Endothelial cell of umbilical vein (primary cell): ENCODE results near the gene C2orf69. TPM values are rescaled to one million over a fixed set of nuclear protein-coding genes. Genes with fewer than 3 reads are reported as not detected.

Experiments
- Bru-seq: library from RNA; stranded (reverse); fragments of 400-500 nt; gene quantifications from one replicate; lab custom pipeline; 2021; lab: Mats Ljungman, UMichigan
- BruChase-seq, 2 experiments: library from RNA; stranded (reverse); fragments of 400-500 nt; gene quantifications; one replicate each; lab custom pipeline; 2021; lab: Mats Ljungman, UMichigan
- BruUV-seq: library from RNA; stranded (reverse); fragments of 400-500 nt; replicated peaks from 2 replicates; lab custom pipeline; 2021; lab: Mats Ljungman, UMichigan
- CTCF ChIA-PET: fragments of 300-600, 350-600 bp; sonication (Branson Sonifier 250); formaldehyde crosslinking; loops from one replicate; lab custom pipeline; 2021; ENCODE audit warnings: antibody characterized with exemption, inconsistent platforms; lab: Charles Lee
- POLR2A ChIA-PET: fragments of 300-600, 350-600 bp; sonication (Branson Sonifier 250); formaldehyde crosslinking; loops from one replicate; lab custom pipeline; 2021; ENCODE audit warnings: antibody characterized with exemption, inconsistent platforms; lab: Charles Lee
- DNase-seq: peaks from one replicate; pipeline ENCODE4 v3.0.0-alpha.2; 2011; ENCODE audit warnings: low read depth, low spot score
- FAIRE-seq: peaks from 2 replicates; lab custom pipeline; 2011; peaks lifted over from hg19 to GRCh38; lab: Jason Lieb, UNC
- H2AFZ ChIP-seq: 2 replicates; pipeline ENCODE4 v1.6.0; 2012; ENCODE audit warnings: low read depth, low read length, control low read depth, inconsistent platforms
- H3K27ac ChIP-seq: 2 replicates; pipeline ENCODE4 v1.5.1; 2011; ENCODE audit warnings: low read depth, mild to moderate bottlenecking, control low read depth, low read length, moderate library complexity; ENCODE audit not compliant: insufficient read depth
- H3K27me3 ChIP-seq, 2 experiments: 2 replicates each; pipeline versions ENCODE4 v1.6.0 to v1.6.1; 2011; ENCODE audit warnings: low read length in 2 of 2, mixed read lengths in 1 of 2; ENCODE audit not compliant: control insufficient read depth in 2 of 2, insufficient read depth in 2 of 2
- H3K36me3 ChIP-seq, 2 experiments: 2 replicates in 1 of 2; 3 replicates in 1 of 2; pipeline ENCODE4 v1.5.1; 2011; ENCODE audit warnings: low read length in 2 of 2, mild to moderate bottlenecking in 1 of 2, moderate library complexity in 1 of 2; ENCODE audit not compliant: control insufficient read depth in 2 of 2, insufficient read depth in 2 of 2; ENCODE audit errors: extremely low read depth in 1 of 2
- H3K4me1 ChIP-seq: 3 replicates; pipeline ENCODE4 v1.5.1; 2011; ENCODE audit warnings: mild to moderate bottlenecking, low read length; ENCODE audit not compliant: control insufficient read depth, insufficient read depth; ENCODE audit errors: extremely low read depth
- H3K4me2 ChIP-seq: 2 replicates; pipeline ENCODE4 v1.6.1; 2011; ENCODE audit warnings: low read length, control low read depth, mixed read lengths; ENCODE audit not compliant: insufficient read depth
- H3K4me3 ChIP-seq, 3 experiments: fragments of 200-600 bp in 1 of 3; sonication (generic), shearing (Covaris generic) in 1 of 3; replicated peaks in 1 of 3; 2 replicates each; pipeline ENCODE4 v1.5.1; 2011 to 2016; ENCODE audit warnings: control low read depth in 3 of 3, low read length in 3 of 3, mild to moderate bottlenecking in 2 of 3, inconsistent platforms in 1 of 3, low read depth in 1 of 3, moderate library complexity in 1 of 3; ENCODE audit not compliant: insufficient read depth in 1 of 3
- H3K79me2 ChIP-seq: 2 replicates; pipeline ENCODE4 v1.6.0; 2012; ENCODE audit warnings: low read length, inconsistent platforms; ENCODE audit not compliant: control insufficient read depth, insufficient read depth
- H3K9ac ChIP-seq: replicated peaks from 2 replicates; pipeline ENCODE3; 2011; ENCODE audit warnings: low read length, control low read depth; ENCODE audit not compliant: insufficient read depth; ENCODE audit errors: extremely low read depth
- H3K9me1 ChIP-seq: replicated peaks from 3 replicates; pipeline ENCODE4 v1.6.0; 2011; ENCODE audit warnings: mild to moderate bottlenecking, low read length; ENCODE audit not compliant: control insufficient read depth, insufficient read depth; ENCODE audit errors: extremely low read depth
- H3K9me3 ChIP-seq: replicated peaks from 2 replicates; pipeline ENCODE4 v1.5.1; 2012; ENCODE audit warnings: low read length, inconsistent platforms; ENCODE audit not compliant: control insufficient read depth, insufficient read depth
- H4K20me1 ChIP-seq: replicated peaks from 2 replicates; pipeline ENCODE3; 2011; ENCODE audit warnings: mild to moderate bottlenecking, low read length; ENCODE audit not compliant: control insufficient read depth, insufficient read depth; ENCODE audit errors: extremely low read depth
- GATA2 ChIP-seq: IDR thresholded peaks from 2 replicates; pipeline ENCODE4 v1.7.0; 2011; ENCODE audit warnings: low read depth, mild to moderate bottlenecking, moderate library complexity, mixed read lengths, low read length; ENCODE audit not compliant: insufficient read length, insufficient read depth
- JUN ChIP-seq: IDR thresholded peaks from 2 replicates; pipeline ENCODE4 v1.6.1; 2011; ENCODE audit warnings: borderline replicate concordance, low read depth; ENCODE audit not compliant: insufficient read length, insufficient read depth
- POLR2A ChIP-seq: IDR thresholded peaks from 2 replicates; pipeline ENCODE4 v1.6.1; 2012; ENCODE audit warnings: low read depth, mild to moderate bottlenecking, control low read depth, low read length
- POLR2AphosphoS5 ChIP-seq: IDR thresholded peaks from 2 replicates; pipeline ENCODE4 v1.6.1; 2012; ENCODE audit warnings: low read depth, mild to moderate bottlenecking, control low read depth, low read length, moderate library complexity; ENCODE audit not compliant: insufficient read depth
- dilution Hi-C: fragments of 300-500 bp; cut with MboI; formaldehyde crosslinking; loops from one replicate; pipeline ENCODE4 v1.15.0; 2019; ENCODE audit warnings: low sequenced_read_pairs; ENCODE audit not compliant: extremely low pct_ligation_motif_present
- intact Hi-C: fragments of 100-400 bp; cut with micrococcal nuclease; formaldehyde crosslinking; loops from one replicate; pipeline ENCODE4 v1.10.0; 2022
- long read RNA-seq: library from polyadenylated mRNA; stranded (forward); transcript quantifications from one replicate; pipeline ENCODE4 v2.0.0, GENCODE V29; 2021
- polyA minus RNA-seq, 3 experiments: library from RNA; depleted of rRNA, polyadenylated mRNA; stranded (reverse); fragments of >200 nt; gene quantifications; 1 replicate in 1 of 3; 2 replicates in 2 of 3; pipeline ENCODE4 v1.2.3, GENCODE V29; 2011
- polyA plus RNA-seq, 4 experiments: library from polyadenylated mRNA; depleted of rRNA in 3 of 4; stranded (reverse) in 3 of 4; unstranded in 1 of 4; fragments of >200 nt; gene quantifications; 2 replicates each; pipeline versions ENCODE4 v1.2.1 to v1.2.3, GENCODE V29; 2011 to 2012; ENCODE audit warnings: missing spikeins in 1 of 4
- total RNA-seq: library from RNA; stranded (reverse); gene quantifications from 2 replicates; pipeline ENCODE4 v1.2.3, GENCODE V29; 2021
- TF ChIP-seq, protein P1 (sequence below): IDR thresholded peaks from 2 replicates; pipeline ENCODE4 v1.6.1; 2011; ENCODE audit not compliant: insufficient read depth, insufficient read length

C2orf69 gene, protein sequence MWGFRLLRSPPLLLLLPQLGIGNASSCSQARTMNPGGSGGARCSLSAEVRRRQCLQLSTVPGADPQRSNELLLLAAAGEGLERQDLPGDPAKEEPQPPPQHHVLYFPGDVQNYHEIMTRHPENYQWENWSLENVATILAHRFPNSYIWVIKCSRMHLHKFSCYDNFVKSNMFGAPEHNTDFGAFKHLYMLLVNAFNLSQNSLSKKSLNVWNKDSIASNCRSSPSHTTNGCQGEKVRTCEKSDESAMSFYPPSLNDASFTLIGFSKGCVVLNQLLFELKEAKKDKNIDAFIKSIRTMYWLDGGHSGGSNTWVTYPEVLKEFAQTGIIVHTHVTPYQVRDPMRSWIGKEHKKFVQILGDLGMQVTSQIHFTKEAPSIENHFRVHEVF
- 11.4 and 12.9 TPM in 2 replicates for total RNA-seq
- 1.7 and 2.0 TPM in 2 replicates for polyA plus RNA-seq
- polyA plus RNA-seq (2011; cell fraction: cytosol; rRNA removed) = 1.9 and 2.3 TPM in 2 replicates
- 0.94 and 1.7 TPM in 2 replicates for polyA plus RNA-seq (2011; cell fraction: nucleus; rRNA removed)
- polyA plus RNA-seq (2012) = 6.9 and 9.9 TPM in 2 replicates
- polyA minus RNA-seq = 3.1 and 3.4 TPM in 2 replicates
- 4.0 TPM for polyA minus RNA-seq (2011; cell fraction: cytosol; rRNA and poly(A)+ RNA removed)
- 3.3 and 4.4 TPM in 2 replicates for polyA minus RNA-seq (2011; cell fraction: nucleus; rRNA and poly(A)+ RNA removed)
- percentile 88 among the genes with signal in this experiment for Bru-seq, nascent RNA
- percentile 73 among the genes with signal in this experiment for BruChase-seq, experiment 1, labeled RNA remaining after a 6-hour chase
- percentile 92 among the genes with signal in this experiment for BruChase-seq, experiment 2, labeled RNA remaining after a 2-hour chase
- long read RNA-seq, transcript C2orf69-201 (2 exons, 3,728 nt) = major isoform, 37 of 46 reads
- long read RNA-seq, partial matches to known transcripts = 0 of 46 reads
- long read RNA-seq, other reads (novel, unspliced or antisense) = 9 of 46 reads

DNA sequence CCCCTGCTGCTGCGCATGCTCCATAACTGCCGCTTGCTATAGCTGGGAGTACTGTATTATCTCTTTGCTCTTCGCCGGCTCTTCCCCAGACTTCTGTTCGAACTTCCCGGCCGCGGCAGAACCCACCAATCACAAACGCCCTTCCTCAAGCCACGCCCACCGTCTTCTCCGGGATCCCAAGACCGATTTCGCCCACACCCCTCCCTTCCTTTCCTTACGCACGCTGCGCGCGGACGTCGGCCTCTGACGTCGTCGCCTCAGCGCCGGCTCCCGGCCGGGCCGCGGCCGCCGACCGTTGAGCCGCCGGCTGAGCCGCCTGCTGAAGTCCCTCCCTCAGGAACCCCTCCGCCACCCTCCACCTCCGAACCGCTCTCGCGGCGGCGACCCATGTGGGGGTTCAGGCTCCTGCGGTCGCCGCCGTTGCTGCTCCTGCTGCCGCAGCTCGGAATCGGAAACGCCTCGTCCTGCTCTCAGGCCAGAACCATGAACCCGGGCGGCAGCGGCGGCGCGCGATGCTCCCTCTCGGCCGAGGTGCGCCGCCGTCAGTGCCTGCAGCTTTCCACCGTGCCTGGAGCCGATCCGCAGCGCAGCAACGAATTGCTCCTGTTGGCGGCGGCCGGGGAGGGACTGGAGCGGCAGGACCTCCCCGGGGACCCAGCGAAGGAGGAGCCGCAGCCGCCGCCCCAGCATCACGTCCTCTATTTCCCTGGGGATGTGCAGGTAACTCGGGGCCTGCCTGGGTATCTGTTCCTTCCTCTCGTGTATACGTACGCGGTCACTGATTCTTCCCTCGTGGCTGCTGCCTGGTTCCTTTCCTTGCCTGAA is at the start of gene C2orf69:
Gene C2orf69, plus strand, starts transcription at position 242 of the 825 bp plus-strand sequence. Its CDS starts 146 bp downstream, at position 388.
- Histone ChIP-seq H3K9me1 (no peaks in the 10 kb centered on the region), H3K79me2 (peaks cover 45% of the 10 kb centered on the region), H3K4me1 (peaks cover 30% of the 10 kb centered on the region), H3K9me3 (no peaks in the 10 kb centered on the region), H3K27me3 (no peaks in the 10 kb centered on the region), H3K36me3 (no peaks in the 10 kb centered on the region), H4K20me1 (no peaks in the 10 kb centered on the region), H2AFZ (peak within 1 kb of the TSS; percentile 98), H3K9ac (peak within 1 kb of the TSS; percentile 97), H3K4me2 (peak within 1 kb of the TSS; percentile 99), H3K27ac (peak within 1 kb of the TSS; percentile 86), H3K4me3 (peak within 1 kb of the TSS; percentile 92 to 100 (median 100))
- no TSS peak for BruUV-seq
- TF ChIP-seq JUN (no peak), GATA2 (no peak), POLR2AphosphoS5 (peak; percentile 92), POLR2A (peak; percentile 93)
- TF ChIP-seq, protein P1, sequence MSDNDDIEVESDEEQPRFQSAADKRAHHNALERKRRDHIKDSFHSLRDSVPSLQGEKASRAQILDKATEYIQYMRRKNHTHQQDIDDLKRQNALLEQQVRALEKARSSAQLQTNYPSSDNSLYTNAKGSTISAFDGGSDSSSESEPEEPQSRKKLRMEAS = no peak
- FAIRE-seq (peak; percentile 82), DNase-seq (peak; percentile 97)
- CTCF ChIA-PET = interaction anchor here (1.0 kb wide), 1 partner anchor 8 kb away, joined by 3 read pairs; no protein-coding TSS in a partner anchor
- POLR2A ChIA-PET = no interaction called here
- dilution Hi-C loops = no loop called here
- intact Hi-C loops = loop anchor here (1.0 to 2.0 kb wide), 3 partner anchors 44 to 396 kb away; partner anchors contain the start of genes FTCDNL1, MAIP1, SPATS2L and TYW5
